Prostate gland (tissue), 2 donors: ENCODE data around the gene MED9. TPM values are rescaled to one million over a fixed set of nuclear protein-coding genes. Genes with fewer than 3 reads are reported as not detected.

Experiments used
- DNase-seq: peaks from one replicate; pipeline ENCODE4 v3.0.0-alpha.2; 2019; ENCODE audit warnings: low spot score
- H3K27ac ChIP-seq, 2 donors: fragments of 200-600 bp; sonication (generic); 2 replicates each; pipeline ENCODE4 v1.5.1; 2017 to 2019
- H3K27me3 ChIP-seq: fragments of 200-600 bp; sonication (generic); replicated peaks from 2 replicates; pipeline ENCODE4 v1.5.1; 2019; ENCODE audit not compliant: insufficient read depth
- H3K36me3 ChIP-seq, 2 donors: fragments of 200-600 bp; sonication (generic); 1 replicate in 1 of 2; 2 replicates in 1 of 2; pipeline versions ENCODE4 v1.5.1 to v1.8.1; 2017 to 2019
- H3K4me1 ChIP-seq: fragments of 200-600 bp; sonication (generic); replicated peaks from 2 replicates; pipeline ENCODE4 v1.5.1; 2019
- H3K4me3 ChIP-seq, 2 donors: fragments of 200-600 bp; sonication (generic); 2 replicates each; pipeline ENCODE4 v1.5.1; 2017 to 2019
- H3K9me3 ChIP-seq: fragments of 200-600 bp; sonication (generic); 2 replicates; pipeline ENCODE4 v1.5.1; 2017
- POLR2A ChIP-seq: fragments of 450-650 bp; IDR thresholded peaks from one replicate; pipeline ENCODE4 v1.6.1; 2016; ENCODE audit warnings: antibody characterized with exemption, mild to moderate bottlenecking
- POLR2AphosphoS5 ChIP-seq: sonication (generic); formaldehyde crosslinking; IDR thresholded peaks from one replicate; pipeline ENCODE4 v1.6.1; 2017; ENCODE audit warnings: antibody characterized with exemption
- WGBS: methylation state at CpG from one replicate; pipeline ENCODE4 v1.1.5; 2018; 5-methylcytosine and 5-hydroxymethylcytosine counted together
- intact Hi-C: fragments of 100-400 bp; cut with DNase I; formaldehyde crosslinking; loops from one replicate; pipeline ENCODE4 v1.14.2; 2022
- total RNA-seq, 2 donors: library from RNA; depleted of rRNA; stranded (reverse); fragments of >200 nt; gene quantifications; one replicate each; pipeline ENCODE4 v1.1.0, GENCODE V29; 2016
- TF ChIP-seq, protein P1 (sequence below), 4 experiments: fragments of 200-600 bp in 2 of 4; fragments of 450-650 bp in 2 of 4; sonication (generic) in 2 of 4; IDR thresholded peaks; 1 replicate in 3 of 4; 2 replicates in 1 of 4; pipeline ENCODE4 v1.5.1; 2016 to 2019; ENCODE audit warnings: antibody characterized with exemption in 4 of 4, mild to moderate bottlenecking in 2 of 4, moderate library complexity in 2 of 4

Gene MED9
- total RNA-seq, 2 donors from 2014 or later = 27.8 to 31.7 TPM

DNA sequence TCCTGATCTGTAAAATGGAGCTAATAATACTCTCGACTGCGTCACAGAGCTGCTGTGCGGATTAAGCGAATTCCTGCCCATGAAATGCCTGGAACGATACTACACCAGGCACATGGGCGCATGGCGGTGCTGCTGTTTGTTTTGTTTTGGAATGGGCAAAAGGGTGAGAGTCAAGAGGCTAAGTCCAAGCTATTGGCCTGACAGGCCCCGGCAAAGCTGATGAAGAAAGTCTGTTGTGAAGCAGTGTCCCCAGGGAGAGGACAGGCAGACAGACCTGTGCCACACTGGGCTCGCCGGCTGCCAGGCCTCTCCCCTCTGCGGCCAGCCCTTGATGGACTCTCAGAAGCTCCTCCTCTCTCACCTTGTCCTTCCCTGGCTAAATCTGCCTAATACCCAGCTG, 50.7 kb downstream of the MED9 start:
- intact Hi-C loops = no loop called here
- no peak overlapping the region for H3K4me3 ChIP-seq
- DNase-seq = no peak
- peaks cover 8% of the 10 kb centered on the region for H3K4me1 ChIP-seq
- TF ChIP-seq POLR2AphosphoS5 = no peak
- no peak for TF ChIP-seq POLR2A
- TF ChIP-seq, protein P1, sequence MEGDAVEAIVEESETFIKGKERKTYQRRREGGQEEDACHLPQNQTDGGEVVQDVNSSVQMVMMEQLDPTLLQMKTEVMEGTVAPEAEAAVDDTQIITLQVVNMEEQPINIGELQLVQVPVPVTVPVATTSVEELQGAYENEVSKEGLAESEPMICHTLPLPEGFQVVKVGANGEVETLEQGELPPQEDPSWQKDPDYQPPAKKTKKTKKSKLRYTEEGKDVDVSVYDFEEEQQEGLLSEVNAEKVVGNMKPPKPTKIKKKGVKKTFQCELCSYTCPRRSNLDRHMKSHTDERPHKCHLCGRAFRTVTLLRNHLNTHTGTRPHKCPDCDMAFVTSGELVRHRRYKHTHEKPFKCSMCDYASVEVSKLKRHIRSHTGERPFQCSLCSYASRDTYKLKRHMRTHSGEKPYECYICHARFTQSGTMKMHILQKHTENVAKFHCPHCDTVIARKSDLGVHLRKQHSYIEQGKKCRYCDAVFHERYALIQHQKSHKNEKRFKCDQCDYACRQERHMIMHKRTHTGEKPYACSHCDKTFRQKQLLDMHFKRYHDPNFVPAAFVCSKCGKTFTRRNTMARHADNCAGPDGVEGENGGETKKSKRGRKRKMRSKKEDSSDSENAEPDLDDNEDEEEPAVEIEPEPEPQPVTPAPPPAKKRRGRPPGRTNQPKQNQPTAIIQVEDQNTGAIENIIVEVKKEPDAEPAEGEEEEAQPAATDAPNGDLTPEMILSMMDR (IDR thresholded peaks at IDR 0.05) = no peak
- 96% methylated on average over 11 of the region's 11 CpGs for WGBS
- H3K36me3 ChIP-seq = no peaks in the 10 kb centered on the region
- H3K9me3 ChIP-seq = no peaks in the 10 kb centered on the region
- no peaks in the 10 kb centered on the region for H3K27me3 ChIP-seq
- H3K27ac ChIP-seq = no peak overlapping the region

DNA sequence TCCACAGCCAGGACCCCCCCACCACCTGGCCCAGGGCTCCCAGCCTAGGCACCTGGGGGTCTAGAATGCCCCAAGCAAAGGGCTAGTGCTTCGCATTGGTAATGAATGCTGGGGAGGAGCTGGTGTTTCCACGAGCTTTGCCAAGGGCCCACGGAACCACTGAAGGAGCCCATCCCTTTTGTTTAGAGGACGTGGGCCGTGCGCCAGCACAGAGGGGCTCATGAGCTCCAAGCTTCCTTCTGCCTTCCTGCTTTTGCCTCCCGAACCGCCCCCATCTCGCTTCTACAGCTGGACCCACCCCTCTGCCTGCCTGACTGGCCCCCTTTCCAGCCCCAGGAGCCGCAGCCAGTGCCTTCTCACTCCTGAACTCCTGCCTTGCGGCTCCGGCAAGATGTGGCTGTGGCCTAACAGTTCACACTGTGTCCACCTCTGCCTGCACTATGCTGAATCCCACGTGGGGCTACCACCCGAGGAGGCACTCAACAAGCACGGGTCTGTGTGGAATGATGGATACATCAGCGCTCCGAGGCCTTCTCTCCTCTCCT, 51.2 kb downstream of the MED9 start:
- H3K4me1 ChIP-seq = peaks cover 8% of the 10 kb centered on the region
- H3K9me3 ChIP-seq = no peaks in the 10 kb centered on the region
- no peak overlapping the region for H3K27ac ChIP-seq
- TF ChIP-seq, protein P1 (IDR thresholded peaks at IDR 0.05) = no peak
- TF ChIP-seq POLR2AphosphoS5 (no peak), POLR2A (no peak)
- no peaks in the 10 kb centered on the region for H3K36me3 ChIP-seq
- H3K4me3 ChIP-seq = no peak overlapping the region
- no peaks in the 10 kb centered on the region for H3K27me3 ChIP-seq
- no peak for DNase-seq
- 88% methylated on average over 17 of the region's 17 CpGs for WGBS
- intact Hi-C loops = no loop called here

DNA sequence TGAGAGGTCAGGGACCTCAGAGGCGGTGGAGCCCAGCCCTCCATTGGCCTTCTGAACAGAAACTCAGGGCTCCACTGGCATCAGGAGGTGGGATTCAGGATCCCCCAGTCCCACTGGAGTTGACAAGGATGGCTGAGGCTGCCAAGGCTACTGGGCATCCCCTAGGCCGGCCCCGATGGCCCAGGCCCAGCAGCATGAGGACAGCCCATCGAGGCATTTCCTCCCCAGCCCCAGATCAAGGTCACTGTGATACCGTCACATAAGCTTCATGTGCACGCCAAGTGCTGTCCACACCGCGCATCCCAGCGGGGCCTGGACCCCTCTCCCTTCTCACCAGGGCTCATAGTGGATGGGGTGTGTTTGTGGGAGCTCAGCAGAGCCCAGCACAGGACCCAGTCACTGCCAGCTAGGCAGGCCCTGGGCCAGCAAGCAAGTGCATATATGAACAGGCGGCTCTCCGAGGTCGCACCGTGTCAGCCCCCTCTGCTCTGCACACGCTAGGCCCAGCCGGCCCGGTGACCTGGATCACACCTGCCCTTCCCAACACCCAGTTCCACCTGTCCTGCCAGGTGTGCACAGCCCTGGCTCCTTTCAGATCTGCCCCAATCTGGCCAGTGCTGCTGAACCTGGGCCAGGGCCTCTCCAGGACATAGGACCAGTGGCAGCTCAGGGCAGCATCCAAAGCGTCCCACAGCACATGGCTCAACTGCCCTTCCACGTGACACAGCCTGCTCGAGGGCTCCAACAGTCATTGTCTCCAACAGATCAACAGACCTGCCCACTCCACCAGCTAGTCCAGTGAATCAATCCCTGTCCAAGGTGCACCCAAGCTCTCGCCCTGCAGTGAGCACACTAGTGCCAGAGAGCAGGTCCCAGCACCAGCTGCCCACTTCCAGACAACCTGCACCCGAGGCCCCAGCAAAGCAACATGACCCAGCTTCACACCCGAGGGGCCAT, 52.2 kb downstream of the MED9 start:
- TF ChIP-seq, protein P1 (IDR thresholded peaks at IDR 0.05) = no peak
- H3K27me3 ChIP-seq = no peaks in the 10 kb centered on the region
- no peaks in the 10 kb centered on the region for H3K9me3 ChIP-seq
- H3K4me3 ChIP-seq = no peak overlapping the region
- no peak for DNase-seq
- intact Hi-C loops = no loop called here
- H3K36me3 ChIP-seq = no peaks in the 10 kb centered on the region
- 91% methylated on average over 22 of the region's 22 CpGs for WGBS
- peaks cover 8% of the 10 kb centered on the region for H3K4me1 ChIP-seq
- no peak overlapping the region for H3K27ac ChIP-seq

DNA sequence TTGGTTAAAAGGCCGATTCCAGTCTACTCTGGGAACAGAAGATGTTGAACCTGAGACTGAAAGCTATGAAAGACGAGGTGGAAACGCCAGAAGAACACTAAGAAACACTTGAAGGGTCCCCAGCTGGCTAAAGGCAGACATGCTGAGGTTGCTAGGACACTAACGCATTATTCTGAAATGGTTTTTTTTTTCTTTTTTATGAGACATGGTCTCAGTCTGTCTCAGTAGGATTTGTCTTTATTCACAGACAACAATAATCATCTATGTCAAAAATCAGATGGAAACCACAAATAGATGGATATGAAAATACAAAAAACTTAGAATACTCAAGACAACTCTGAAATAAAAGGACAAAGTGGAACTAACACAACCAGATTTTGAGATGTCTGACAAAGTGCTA, 54.4 kb downstream of the MED9 start:
- H3K4me3 ChIP-seq = no peak overlapping the region
- H3K4me1 ChIP-seq = peaks cover 10% of the 10 kb centered on the region
- no peaks in the 10 kb centered on the region for H3K9me3 ChIP-seq
- no peak for DNase-seq
- no peaks in the 10 kb centered on the region for H3K36me3 ChIP-seq
- intact Hi-C loops = no loop called here
- no peak overlapping the region for H3K27ac ChIP-seq
- H3K27me3 ChIP-seq = no peaks in the 10 kb centered on the region
- WGBS = 73% methylated on average over 4 of the region's 4 CpGs
- no peak for TF ChIP-seq POLR2A
- TF ChIP-seq, protein P1 (IDR thresholded peaks at IDR 0.05) = no peak

DNA sequence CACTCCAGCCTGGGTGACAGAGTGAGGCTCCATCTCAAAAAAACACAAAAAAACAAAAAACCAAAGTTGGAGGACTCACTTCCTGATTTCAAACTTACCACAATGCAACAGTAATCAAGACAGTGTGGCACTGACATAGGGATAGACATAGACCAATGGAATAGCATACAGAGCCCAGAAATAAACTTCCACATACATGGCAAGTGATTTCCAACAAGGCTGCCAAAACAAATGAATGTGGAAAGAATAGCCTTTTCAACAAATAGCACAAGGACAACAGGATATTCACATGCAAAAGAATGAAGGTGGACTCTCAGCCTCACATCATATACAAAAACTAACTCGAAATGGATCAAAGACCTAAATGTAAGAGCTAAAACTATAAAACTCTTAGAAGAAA, 56.2 kb downstream of the MED9 start:
- Histone ChIP-seq H3K36me3 (no peaks in the 10 kb centered on the region), H3K27me3 (no peaks in the 10 kb centered on the region), H3K4me1 (peaks cover 11% of the 10 kb centered on the region), H3K27ac (peak overlapping the region in 1 of 2 donors; percentile 41), H3K4me3 (no peak overlapping the region), H3K9me3 (no peaks in the 10 kb centered on the region)
- 58% methylated on average over 1 of the region's 1 CpG for WGBS
- TF ChIP-seq, protein P1 (IDR thresholded peaks at IDR 0.05) = no peak
- peak; percentile 61 for TF ChIP-seq POLR2AphosphoS5
- DNase-seq = no peak
- intact Hi-C loops = no loop called here
